ENCODE results near the gene CISTR. TPM values are rescaled to one million over a fixed set of nuclear protein-coding genes. Genes with fewer than 3 reads are reported as not detected.

CISTR gene
- total RNA-seq, 1 experiment from 2014 or later = not detected

DNA sequence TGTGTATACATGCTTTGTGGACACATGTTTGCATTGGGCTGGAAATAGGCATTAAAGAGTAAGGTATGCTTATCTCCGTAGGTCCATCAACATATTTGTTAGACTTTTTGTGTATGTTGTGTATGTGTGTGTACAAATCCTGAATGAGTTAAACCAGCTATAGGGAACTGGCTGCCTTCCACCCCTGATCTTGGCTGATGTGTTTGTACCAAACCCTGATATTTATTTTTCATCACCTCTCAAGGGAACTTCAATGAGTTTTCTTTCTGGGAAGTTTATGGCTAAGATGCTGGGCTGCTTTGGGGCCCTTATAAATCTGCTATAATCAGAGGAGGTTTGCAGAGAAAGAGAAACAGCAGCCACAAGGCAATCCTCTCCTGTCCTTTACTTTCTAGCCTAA, 37.1 kb upstream of the CISTR start:
- H3K4me1 Mint-ChIP-seq = peaks cover 11 to 13% of the 10 kb centered on the region in 2 experiments; a peak in 3 of 4 replicates
- H2BK20ac ChIP-seq (ENCODE audit: low read depth, low read length, poor library complexity, severe bottlenecking) = no peak overlapping the region
- no peak overlapping the region for H3K27ac Mint-ChIP-seq
- no peaks in the 10 kb centered on the region for H3K9me3 ChIP-seq (ENCODE audit: control insufficient read depth, low read depth, low read length)
- no peaks in the 10 kb centered on the region for H4K20me1 ChIP-seq (ENCODE audit: control insufficient read depth, insufficient read depth, insufficient read length)
- H3K4me2 ChIP-seq (ENCODE audit: insufficient read depth, insufficient read length, low read length) = no peak overlapping the region
- no peak overlapping the region for H3K4ac ChIP-seq (ENCODE audit: low read depth, low read length)
- H3K23ac ChIP-seq (ENCODE audit: insufficient read length, low read depth, low read length) = no peak overlapping the region
- H3K14ac ChIP-seq (ENCODE audit: insufficient read depth, low read length) = no peak overlapping the region
- H2BK12ac ChIP-seq (ENCODE audit: insufficient read length, low read depth, low read length) = no peak overlapping the region
- no peak overlapping the region for H3T11ph ChIP-seq (ENCODE audit: low read length)
- H3K23me2 ChIP-seq (ENCODE audit: insufficient read length, low read depth, low read length, poor library complexity, severe bottlenecking) = no peaks in the 10 kb centered on the region
- H2AK5ac ChIP-seq (ENCODE audit: insufficient read length, low read length) = no peak overlapping the region
- DNase-seq = no peak
- H3K36me3 Mint-ChIP-seq (ENCODE audit: insufficient read depth in 1 of 3, low read depth in 3 of 3) = no peaks in the 10 kb centered on the region
- no peaks in the 10 kb centered on the region for H3K79me1 ChIP-seq (ENCODE audit: insufficient read depth, low read depth, low read length, poor library complexity, severe bottlenecking)
- no peaks in the 10 kb centered on the region for H3K9me3 Mint-ChIP-seq
- no peak overlapping the region for H3K56ac ChIP-seq (ENCODE audit: insufficient read length, low read depth, low read length)
- no peak overlapping the region for H2BK5ac ChIP-seq (ENCODE audit: insufficient read length, low read length)
- H2BK15ac ChIP-seq (ENCODE audit: low read depth, low read length) = no peak overlapping the region
- no peak overlapping the region for H2BK120ac ChIP-seq (ENCODE audit: low read depth, low read length, poor library complexity, severe bottlenecking)
- no peak overlapping the region for H2AFZ ChIP-seq (ENCODE audit: low read length)
- no CpG with 5 or more reads among the region's 1 CpG for WGBS (ENCODE audit: extremely low coverage, insufficient read length, low lambda C conversion rate)
- H4K8ac ChIP-seq (replicated peaks; ENCODE audit: insufficient read length, low read depth, low read length) = no peak overlapping the region
- TF ChIP-seq, protein P1, sequence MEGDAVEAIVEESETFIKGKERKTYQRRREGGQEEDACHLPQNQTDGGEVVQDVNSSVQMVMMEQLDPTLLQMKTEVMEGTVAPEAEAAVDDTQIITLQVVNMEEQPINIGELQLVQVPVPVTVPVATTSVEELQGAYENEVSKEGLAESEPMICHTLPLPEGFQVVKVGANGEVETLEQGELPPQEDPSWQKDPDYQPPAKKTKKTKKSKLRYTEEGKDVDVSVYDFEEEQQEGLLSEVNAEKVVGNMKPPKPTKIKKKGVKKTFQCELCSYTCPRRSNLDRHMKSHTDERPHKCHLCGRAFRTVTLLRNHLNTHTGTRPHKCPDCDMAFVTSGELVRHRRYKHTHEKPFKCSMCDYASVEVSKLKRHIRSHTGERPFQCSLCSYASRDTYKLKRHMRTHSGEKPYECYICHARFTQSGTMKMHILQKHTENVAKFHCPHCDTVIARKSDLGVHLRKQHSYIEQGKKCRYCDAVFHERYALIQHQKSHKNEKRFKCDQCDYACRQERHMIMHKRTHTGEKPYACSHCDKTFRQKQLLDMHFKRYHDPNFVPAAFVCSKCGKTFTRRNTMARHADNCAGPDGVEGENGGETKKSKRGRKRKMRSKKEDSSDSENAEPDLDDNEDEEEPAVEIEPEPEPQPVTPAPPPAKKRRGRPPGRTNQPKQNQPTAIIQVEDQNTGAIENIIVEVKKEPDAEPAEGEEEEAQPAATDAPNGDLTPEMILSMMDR (conservative IDR thresholded peaks at IDR 0.05) = no peak
- no peak overlapping the region for H3K18ac ChIP-seq (ENCODE audit: insufficient read length, low read depth, low read length)
- H3K27ac ChIP-seq (ENCODE audit: insufficient read length, low read depth, low read length) = no peak overlapping the region
- no peak overlapping the region for H3K4me3 Mint-ChIP-seq
- H3K27me3 ChIP-seq (ENCODE audit: insufficient read depth, low read length) = no peaks in the 10 kb centered on the region
- peaks cover 21% of the 10 kb centered on the region for H3K27me3 Mint-ChIP-seq (ENCODE audit: low read depth)
- no peak overlapping the region for H4K91ac ChIP-seq (ENCODE audit: insufficient read length, low read depth, low read length)
- H4K5ac ChIP-seq (ENCODE audit: insufficient read length, low read depth, low read length) = no peak overlapping the region
- H3K79me2 ChIP-seq (ENCODE audit: insufficient read depth, low read length) = no peaks in the 10 kb centered on the region
- no peak overlapping the region for H3K9ac ChIP-seq (ENCODE audit: extremely low read depth, insufficient read length, low read length)
- H3K4me1 ChIP-seq (ENCODE audit: insufficient read depth, low read length) = no peaks in the 10 kb centered on the region
